GM21825 (cell line): ENCODE measurements around the gene TERT.

Experiments
- ATAC-seq: cut with Tn5 transposase; IDR thresholded peaks from one replicate; pipeline ENCODE4 v1.9.1; 2021; ENCODE audit warnings: mild to moderate bottlenecking, moderate library complexity; ENCODE audit not compliant: unreplicated experiment

Gene TERT

DNA sequence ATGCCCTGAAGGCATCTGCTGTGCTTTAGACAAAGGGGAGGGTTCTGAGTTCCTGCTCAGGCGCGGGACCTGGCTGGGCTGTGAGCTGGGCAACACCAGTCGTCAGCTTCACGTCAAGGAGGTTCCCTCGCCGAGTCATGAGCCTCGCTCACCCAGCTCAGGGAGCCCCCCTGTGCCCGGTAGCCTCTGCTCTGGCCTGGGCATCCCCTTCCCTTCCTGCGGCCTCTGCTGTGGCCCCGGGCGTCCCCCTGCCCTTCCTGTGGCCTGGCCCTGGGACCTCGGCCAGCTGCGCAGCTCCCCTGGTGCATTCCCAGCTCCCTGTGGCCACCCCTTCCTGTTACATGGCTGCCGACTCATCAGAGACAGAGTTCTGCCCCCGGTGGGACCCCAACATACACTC, 29.8 kb downstream of the TERT start:
- no peak for ATAC-seq

GRCh38 chr5:1264211-1264610, 30.7 kb downstream of the TERT start:
- no peak for ATAC-seq

DNA sequence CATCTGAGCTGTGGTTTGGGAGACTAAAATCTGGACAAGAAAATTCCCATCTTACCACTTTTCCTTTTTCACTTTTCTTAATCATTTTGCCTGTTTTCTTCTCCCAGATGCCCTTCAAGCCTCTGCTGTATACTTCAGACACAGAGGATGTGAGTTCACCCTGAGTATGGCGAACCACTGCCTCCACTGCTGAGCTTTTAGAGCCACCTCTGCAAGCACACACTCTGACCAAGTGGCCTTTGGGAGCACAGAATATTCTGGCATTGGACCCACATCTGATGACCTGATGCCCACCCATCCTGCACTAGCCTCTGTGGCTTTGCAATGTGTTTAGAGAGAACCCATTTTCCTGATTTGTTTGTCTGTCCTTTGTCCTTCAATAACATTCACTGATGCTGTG, 32.5 kb downstream of the TERT start:
- no peak for ATAC-seq

GRCh38 chr5:1261643-1262042, 33.2 kb downstream of the TERT start:
- ATAC-seq = no peak

- ATAC-seq = no peak
These were observed 34.9 kb downstream of the TERT start for GRCh38 chr5:1259806-1260480.

- ATAC-seq = no peak
These were observed 37.0 kb downstream of the TERT start for GRCh38 chr5:1257841-1258240.

DNA sequence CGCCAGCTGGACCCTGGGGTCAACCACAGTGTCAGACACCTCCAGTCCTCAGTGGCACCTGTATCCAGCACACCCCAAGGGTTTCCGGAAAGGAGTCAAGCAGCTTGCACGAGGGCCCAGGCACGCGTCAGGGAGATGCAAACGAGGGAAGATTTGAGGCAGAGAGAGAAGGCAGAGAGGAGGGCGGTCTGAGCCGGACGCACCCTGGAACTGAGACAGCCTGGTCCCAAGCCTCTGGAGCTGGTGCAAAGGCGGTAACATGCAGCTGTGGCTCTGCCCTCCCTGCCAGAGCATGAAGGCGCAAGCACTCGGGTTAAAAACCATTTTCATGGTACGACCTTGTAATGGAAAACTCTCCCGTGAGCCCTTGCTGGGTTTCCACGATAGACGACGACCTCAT, 37.5 kb downstream of the TERT start:
- no peak for ATAC-seq

DNA sequence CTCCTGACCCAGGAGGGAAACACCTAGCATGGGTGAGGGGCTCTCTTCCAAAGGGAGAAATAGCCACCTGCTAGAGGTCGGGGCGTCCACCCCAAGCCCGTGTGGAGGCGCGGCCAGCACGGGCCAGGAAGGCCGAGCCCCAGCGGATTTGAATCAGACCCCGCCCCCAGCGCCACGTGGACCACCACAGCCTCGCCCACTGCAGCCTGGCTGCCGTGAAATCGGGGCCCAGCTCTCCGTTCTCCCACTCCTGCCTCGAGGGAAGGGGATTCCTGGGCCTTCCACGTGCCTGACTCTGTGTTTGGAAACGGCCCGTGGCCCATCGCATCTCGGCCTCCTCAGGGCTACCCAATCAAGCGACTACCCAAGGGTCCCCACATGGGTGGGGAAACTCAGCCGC, 38.1 kb downstream of the TERT start:
- no peak for ATAC-seq

DNA sequence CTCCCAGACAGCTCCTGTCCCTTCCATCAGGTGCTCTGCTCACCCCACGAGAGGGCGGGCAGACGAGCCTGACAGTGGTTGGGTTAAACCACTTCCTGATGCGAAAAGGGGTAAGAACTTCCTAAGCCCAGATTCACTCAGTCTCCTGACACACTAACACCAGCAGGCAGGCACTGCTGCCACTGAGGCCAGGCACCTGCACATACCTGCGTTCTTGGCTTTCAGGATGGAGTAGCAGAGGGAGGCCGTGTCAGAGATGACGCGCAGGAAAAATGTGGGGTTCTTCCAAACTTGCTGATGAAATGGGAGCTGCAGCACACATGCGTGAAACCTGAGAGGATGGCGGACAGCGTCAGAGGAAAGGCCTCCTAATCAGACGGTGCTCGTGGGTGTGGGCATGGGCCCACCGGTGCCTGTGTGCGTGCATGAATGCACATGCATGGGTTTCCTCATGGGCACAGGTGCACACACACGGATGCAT, 39.7 kb downstream of the TERT start:
- ATAC-seq = no peak

- no peak for ATAC-seq
These were observed 40.7 kb downstream of the TERT start for GRCh38 chr5:1254196-1254595.

- no peak for ATAC-seq
These were observed 41.3 kb downstream of the TERT start for GRCh38 chr5:1253456-1254105.

GRCh38 chr5:1252681-1253080, 42.2 kb downstream of the TERT start:
- ATAC-seq = no peak

GRCh38 chr5:1251678-1252580, 42.9 kb downstream of the TERT start:
- no peak for ATAC-seq

DNA sequence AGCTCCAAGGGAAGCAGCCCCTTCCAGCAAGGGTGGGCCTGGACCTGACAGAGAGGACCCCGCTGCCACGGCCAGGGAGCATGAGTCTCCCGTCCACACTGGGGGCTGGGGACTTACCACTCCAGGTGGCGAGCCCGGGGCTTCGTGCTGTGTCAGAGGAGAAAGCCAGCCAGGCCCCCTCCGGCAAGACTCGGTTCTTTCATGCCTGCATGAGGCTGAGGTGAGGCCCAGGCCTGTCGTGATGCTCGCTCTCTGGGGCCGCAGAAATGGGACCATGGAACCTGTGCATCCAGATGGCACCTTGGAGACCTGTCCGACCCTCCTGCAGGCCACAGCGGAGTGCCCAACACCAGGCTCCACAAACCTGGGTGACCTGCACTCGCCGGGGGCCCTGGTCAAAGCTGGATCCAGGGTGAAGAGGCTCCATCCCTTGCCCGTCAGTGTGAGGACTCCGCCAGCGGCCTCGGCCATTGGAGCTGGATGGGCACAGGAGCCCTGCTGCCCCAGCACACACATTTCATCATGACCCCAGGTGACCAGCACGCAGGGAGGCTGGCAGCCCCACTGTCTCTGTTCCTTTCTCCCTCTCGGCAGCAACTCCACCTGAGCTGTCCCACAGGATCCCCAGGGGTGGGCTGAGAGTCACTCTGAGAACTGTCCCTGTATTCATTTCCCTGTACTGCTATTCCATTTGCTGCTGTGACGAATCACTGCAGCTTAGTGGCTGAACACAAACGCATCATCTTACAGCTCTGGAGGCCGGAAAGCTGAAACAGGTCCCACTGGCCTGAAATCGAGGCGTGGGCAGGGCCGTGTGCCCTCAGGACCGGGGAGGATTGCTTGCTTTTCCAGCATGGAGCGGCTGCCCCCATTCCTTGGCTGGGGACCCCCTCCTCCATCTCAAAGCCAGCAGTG, 45.2 kb downstream of the TERT start:
- ATAC-seq = no peak

- ATAC-seq = no peak
These were observed 47.1 kb downstream of the TERT start for GRCh38 chr5:1247811-1248210.

DNA sequence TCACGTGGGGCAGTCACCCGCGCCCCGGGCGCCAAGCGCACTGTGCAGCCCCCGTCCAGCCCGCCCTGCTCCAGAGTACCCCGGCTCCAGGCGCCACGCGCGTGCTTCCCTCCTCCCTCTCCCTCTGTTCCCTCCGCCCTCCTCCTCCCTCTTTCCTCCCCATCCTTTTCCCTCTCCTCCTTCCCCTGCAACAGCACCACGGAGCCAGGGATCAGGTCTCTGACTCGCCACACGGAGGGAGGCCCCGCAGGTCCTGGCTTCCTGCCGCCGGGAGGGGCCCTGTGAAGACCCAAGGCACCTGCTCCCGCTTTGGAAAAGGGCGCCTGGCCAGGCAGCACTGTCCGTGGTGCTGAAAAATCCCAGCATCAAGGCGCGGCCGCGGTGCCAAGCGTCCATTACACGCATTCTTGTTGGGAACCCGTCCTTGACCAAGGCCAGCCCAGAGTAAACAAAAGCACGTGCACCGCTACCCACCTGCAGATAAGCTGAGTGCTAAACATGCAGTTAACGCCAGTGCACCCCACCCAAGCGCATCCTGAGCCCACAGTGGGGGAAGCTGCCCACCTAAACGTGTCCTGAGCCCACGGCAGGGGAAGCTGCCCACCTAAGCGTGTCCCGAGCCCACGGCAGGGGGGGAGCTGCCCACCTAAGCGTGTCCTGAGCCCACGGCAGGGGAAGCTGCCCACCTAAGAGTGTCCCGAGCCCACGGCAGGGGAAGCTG, 48.0 kb downstream of the TERT start:
- no peak for ATAC-seq

DNA sequence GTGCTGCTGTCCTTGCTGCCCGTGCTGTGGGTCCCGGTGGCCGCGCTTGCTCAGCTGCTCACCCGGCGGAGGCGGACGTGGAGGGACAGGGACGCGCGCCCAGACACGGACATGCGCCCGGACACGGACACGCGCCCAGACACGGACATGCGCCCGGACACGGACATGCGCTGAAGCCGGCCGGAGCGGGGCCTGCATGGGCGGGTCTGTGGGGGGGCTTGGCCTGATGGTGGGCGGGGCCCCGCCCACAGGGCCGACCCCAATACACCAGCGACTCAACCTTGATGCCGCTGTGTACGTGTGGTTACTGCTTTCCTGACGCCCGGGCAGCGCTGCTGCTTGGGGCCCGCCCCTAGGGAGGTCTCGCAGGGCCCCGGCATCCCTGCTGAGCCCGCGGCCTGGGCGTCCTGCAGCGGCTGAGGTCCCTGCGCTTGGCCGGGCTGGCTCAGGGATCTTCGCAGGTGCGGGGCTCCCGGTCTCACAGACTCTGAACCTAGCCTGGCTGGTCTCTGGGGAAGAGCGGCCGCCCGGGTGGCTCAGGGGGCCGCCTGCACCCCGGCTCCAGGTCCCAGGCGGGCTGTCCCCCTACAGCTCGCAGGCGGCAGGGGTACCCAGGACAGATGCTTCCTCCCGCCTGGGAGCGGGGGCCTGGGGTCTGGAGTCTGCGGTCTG, 48.8 kb downstream of the TERT start:
- ATAC-seq = no peak

DNA sequence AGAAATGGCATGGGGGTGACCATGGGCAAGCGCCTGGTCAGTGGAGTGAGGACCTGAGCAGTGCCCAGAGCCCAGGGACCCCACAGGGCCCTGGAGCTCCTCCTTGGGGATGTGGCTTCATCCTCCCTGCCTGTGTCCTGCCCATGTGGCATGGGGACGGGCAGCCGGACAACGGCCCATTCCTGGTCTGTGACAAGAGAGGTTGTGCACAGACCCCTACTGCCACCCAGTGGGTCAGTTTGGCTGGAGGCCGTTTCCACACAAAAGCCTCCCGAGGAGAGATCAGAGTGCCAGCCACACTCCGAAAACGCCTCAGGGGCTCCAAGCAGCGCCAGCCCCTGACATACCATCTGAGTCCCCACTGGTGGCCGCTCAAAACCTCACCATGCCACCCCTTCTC, 49.9 kb downstream of the TERT start:
- ATAC-seq = no peak

DNA sequence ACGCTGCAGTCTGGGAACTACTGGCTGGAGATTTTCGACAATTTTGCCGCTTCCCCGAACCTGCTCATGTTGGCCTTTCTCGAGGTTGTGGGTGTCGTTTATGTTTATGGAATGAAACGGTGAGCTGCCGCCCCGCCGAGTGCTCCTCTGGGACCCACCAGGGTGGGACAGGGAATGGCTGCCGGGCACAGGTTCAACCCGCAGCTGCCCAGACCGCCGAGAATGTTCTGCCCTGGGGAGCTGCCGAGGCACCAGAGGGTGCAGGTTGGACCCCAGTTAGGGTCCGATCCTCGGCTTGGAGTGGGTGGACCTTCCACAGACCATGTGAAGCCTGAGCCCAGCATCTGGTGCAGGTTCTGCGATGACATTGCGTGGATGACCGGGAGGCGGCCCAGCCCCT, 50.6 kb downstream of the TERT start:
- ATAC-seq = no peak
